NCI-H2196 treated with DMSO at 0.1 percent for 48 hours (cell line): ENCODE measurements around the gene PDE6C.
A peak's percentile ranks its signal among the peaks of the same experiment; 100 is the strongest.
"Not testable (repeated sequence)": the region's sequence is repeated elsewhere in the genome, so short reads cannot be mapped to it uniquely, and the experiment has no call there.

ENCODE experiments used
- DNase-seq: peaks from one replicate; lab custom pipeline; 2025; ENCODE audit not compliant: unreplicated experiment; lab: John Stamatoyannopoulos, UW

The PDE6C gene

GRCh38 chr10:93629647-93630305, 17.4 kb downstream of the PDE6C start:
- DNase-seq = no peak

GRCh38 chr10:93630625-93631557, 18.6 kb downstream of the PDE6C start:
- DNase-seq = no peak

- no peak for DNase-seq
These were observed 27.5 kb downstream of the PDE6C start for GRCh38 chr10:93639791-93640190.

- DNase-seq = no peak
These were observed 40.5 kb downstream of the PDE6C start for GRCh38 chr10:93652857-93653256.

GRCh38 chr10:93654201-93654600, 41.9 kb downstream of the PDE6C start:
- no peak for DNase-seq

GRCh38 chr10:93656155-93656554, 43.8 kb downstream of the PDE6C start:
- DNase-seq = no peak

GRCh38 chr10:93657757-93658156, 45.4 kb downstream of the PDE6C start:
- DNase-seq = no peak

- DNase-seq = no peak
These were observed 53.7 kb downstream of the PDE6C start for GRCh38 chr10:93666030-93666429.

GRCh38 chr10:93667795-93668194, 55.5 kb downstream of the PDE6C start:
- DNase-seq = no peak

GRCh38 chr10:93670372-93670771, 58.0 kb downstream of the PDE6C start:
- DNase-seq = no peak

GRCh38 chr10:93671042-93671441, 58.7 kb downstream of the PDE6C start:
- no peak for DNase-seq

GRCh38 chr10:93672022-93672678, 59.8 kb downstream of the PDE6C start:
- no peak for DNase-seq

- no peak for DNase-seq
These were observed 60.6 kb downstream of the PDE6C start for GRCh38 chr10:93672890-93673289.

- DNase-seq = no peak
These were observed 61.5 kb downstream of the PDE6C start for GRCh38 chr10:93673791-93674190.

GRCh38 chr10:93678386-93678785, 66.0 kb downstream of the PDE6C start:
- no peak for DNase-seq

- DNase-seq = no peak
These were observed 66.7 kb downstream of the PDE6C start for GRCh38 chr10:93678805-93679587.

GRCh38 chr10:93680412-93681047, 68.2 kb downstream of the PDE6C start:
- peak; percentile 0 for DNase-seq

- no peak for DNase-seq
These were observed 75.4 kb downstream of the PDE6C start for GRCh38 chr10:93687737-93688136.

- no peak for DNase-seq
These were observed 83.4 kb downstream of the PDE6C start for GRCh38 chr10:93695740-93696139.

- not testable (repeated sequence) for DNase-seq
These were observed 84.2 kb downstream of the PDE6C start for GRCh38 chr10:93696582-93696981.
